SK-N-MC (cell line): ENCODE data around the gene GPC3.

ENCODE experiments used
- DNase-seq: peaks from one replicate; pipeline ENCODE4 v3.0.0-alpha.2; 2011; ENCODE audit warnings: low read depth, low spot score
- H3K27ac ChIP-seq: fragments of 200-600 bp; sonication (generic); 2 replicates; pipeline ENCODE4 v1.5.1; 2016; ENCODE audit warnings: mixed run types
- H3K36me3 ChIP-seq: fragments of 200-600 bp; sonication (generic); 2 replicates; pipeline ENCODE4 v1.6.1; 2017; ENCODE audit warnings: antibody characterized with exemption, low read length, mixed read lengths; ENCODE audit not compliant: insufficient read depth
- H3K4me3 ChIP-seq: fragments of 200-600 bp; sonication (generic); 2 replicates; pipeline ENCODE4 v1.5.1; 2016
- H3K9ac ChIP-seq: fragments of 200-600 bp; sonication (generic); 2 replicates; pipeline ENCODE4 v1.8.0; 2017; ENCODE audit warnings: mixed run types, mixed read lengths; ENCODE audit not compliant: insufficient read length
- H3K9me3 ChIP-seq: fragments of 200-600 bp; sonication (generic); 2 replicates; pipeline ENCODE4 v1.6.1; 2017; ENCODE audit warnings: low read depth, mild to moderate bottlenecking, antibody characterized with exemption, low read length, moderate library complexity, mixed read lengths
- EZH2 ChIP-seq: fragments of 200-600 bp; sonication (generic); IDR thresholded peaks from one replicate; pipeline ENCODE4 v1.6.1; 2017; ENCODE audit warnings: antibody characterized with exemption
- FOXP2 ChIP-seq: optimal IDR thresholded peaks from 2 replicates; pipeline ENCODE3; 2011; ENCODE audit warnings: mild to moderate bottlenecking, moderate library complexity; ENCODE audit not compliant: insufficient read depth; ENCODE audit errors: extremely low read length, control extremely low read depth
- POLR2AphosphoS5 ChIP-seq: IDR thresholded peaks from 2 replicates; pipeline ENCODE4 v1.6.1; 2012; ENCODE audit warnings: mild to moderate bottlenecking, low read depth, low read length, borderline replicate concordance

GPC3 gene

GRCh38 chrX:133715715-133716114 is 269.7 kb downstream of the GPC3 start:
- TF ChIP-seq EZH2 (no peak), POLR2AphosphoS5 (no peak)
- no peak for DNase-seq

DNA sequence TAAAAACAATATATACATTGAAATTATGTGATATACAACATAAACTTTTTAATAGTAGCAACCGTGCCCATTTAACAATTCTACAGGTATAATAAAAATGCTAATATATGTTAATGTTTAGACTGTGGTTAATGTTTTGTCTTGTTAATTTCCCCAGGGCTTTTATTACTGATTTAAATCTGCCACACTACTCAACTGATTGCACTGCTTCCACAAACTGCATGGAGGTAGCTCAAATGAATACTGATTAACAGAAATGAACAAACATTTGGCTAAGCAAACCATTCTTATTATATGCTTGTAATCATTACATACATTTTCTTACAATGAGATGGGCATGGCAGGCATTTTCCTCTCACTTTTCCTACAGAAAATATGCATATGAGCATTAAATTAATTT is 275.9 kb downstream of the GPC3 start:
- H3K9ac ChIP-seq = no peak overlapping the region
- no peak overlapping the region for H3K27ac ChIP-seq
- H3K9me3 ChIP-seq = no peaks in the 10 kb centered on the region
- no peak for DNase-seq
- H3K4me3 ChIP-seq = no peak overlapping the region
- no peak for TF ChIP-seq FOXP2
- TF ChIP-seq EZH2 = no peak
- TF ChIP-seq POLR2AphosphoS5 = no peak
- H3K36me3 ChIP-seq = no peaks in the 10 kb centered on the region

More at GRCh38 chrX:133715715-133716114, 269.7 kb downstream of the GPC3 start:
- no peak overlapping the region for H3K4me3 ChIP-seq
- H3K9me3 ChIP-seq = no peaks in the 10 kb centered on the region
- no peak overlapping the region for H3K9ac ChIP-seq
- H3K36me3 ChIP-seq = no peaks in the 10 kb centered on the region
- H3K27ac ChIP-seq = no peak overlapping the region

- DNase-seq = no peak
- no peak for TF ChIP-seq EZH2
- TF ChIP-seq FOXP2 = no peak
- no peak for TF ChIP-seq POLR2AphosphoS5
- no peaks in the 10 kb centered on the region for H3K9me3 ChIP-seq
- H3K27ac ChIP-seq = no peak overlapping the region
- H3K9ac ChIP-seq = no peak overlapping the region
- H3K4me3 ChIP-seq = no peak overlapping the region
- no peaks in the 10 kb centered on the region for H3K36me3 ChIP-seq
These were observed 278.5 kb downstream of the GPC3 start for GRCh38 chrX:133706890-133707289.

GRCh38 chrX:133702230-133702629 is 283.2 kb downstream of the GPC3 start:
- Histone ChIP-seq H3K9me3 (no peaks in the 10 kb centered on the region), H3K27ac (no peak overlapping the region), H3K36me3 (no peaks in the 10 kb centered on the region), H3K9ac (no peak overlapping the region), H3K4me3 (no peak overlapping the region)
- no peak for TF ChIP-seq FOXP2
- no peak for TF ChIP-seq POLR2AphosphoS5
- TF ChIP-seq EZH2 = no peak
- DNase-seq = no peak

DNA sequence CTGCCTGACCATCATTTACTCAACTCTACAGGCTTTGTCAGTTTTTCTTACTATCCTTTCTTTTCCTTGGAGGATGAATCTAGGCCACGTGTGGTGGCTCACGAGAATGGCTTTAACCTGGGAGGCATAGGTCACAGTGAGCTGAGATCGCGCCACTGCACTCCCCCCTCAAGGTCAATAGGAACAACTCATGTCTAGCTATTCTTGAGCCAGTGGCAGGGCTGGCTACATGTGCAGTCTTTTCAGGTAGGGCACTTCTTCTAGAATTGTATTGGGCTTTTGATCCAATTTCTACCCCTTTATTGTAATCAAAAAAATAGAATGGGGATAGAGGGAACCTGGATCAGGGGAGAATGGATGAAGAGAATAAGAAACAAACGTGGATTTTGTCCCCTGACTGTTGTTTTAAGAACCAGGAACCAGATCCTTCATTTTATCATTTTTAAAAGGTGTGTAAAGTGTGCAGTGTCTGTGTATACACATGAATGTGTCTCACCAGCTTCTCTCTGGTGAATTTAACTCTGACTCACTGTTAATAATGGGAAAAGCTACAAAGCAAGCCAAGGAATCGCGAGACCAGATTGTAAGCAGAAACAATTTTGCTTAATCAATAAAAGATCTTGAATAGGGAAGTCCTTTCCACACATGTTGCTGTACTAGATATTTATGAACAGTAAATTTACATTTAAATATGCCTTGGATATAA is 286.2 kb downstream of the GPC3 start:
- Histone ChIP-seq H3K4me3 (no peak overlapping the region), H3K36me3 (no peaks in the 10 kb centered on the region), H3K9me3 (no peaks in the 10 kb centered on the region), H3K27ac (no peak overlapping the region), H3K9ac (no peak overlapping the region)
- TF ChIP-seq EZH2 (no peak), FOXP2 (no peak), POLR2AphosphoS5 (no peak)
- no peak for DNase-seq

DNA sequence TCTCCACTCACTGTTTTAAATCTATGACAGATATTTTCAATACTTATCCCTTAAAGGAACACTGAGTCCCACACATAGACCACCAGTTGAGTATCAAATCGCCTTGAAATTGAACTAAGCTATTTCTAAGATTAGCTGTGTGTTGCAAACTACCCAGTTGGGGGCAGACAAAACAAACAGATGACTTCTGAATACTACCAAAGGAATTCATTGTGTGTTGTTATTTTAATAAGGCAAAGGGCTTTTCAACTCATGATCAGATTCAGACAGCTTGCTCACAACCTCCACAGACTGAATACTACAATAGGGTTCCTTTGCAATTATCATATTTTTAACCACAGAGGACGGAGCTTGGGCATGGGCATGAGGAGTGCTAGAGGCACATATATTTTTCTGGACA is 287.1 kb downstream of the GPC3 start:
- no peak overlapping the region for H3K27ac ChIP-seq
- TF ChIP-seq FOXP2 (no peak), EZH2 (no peak), POLR2AphosphoS5 (no peak)
- H3K9ac ChIP-seq = no peak overlapping the region
- no peak for DNase-seq
- H3K4me3 ChIP-seq = no peak overlapping the region
- no peaks in the 10 kb centered on the region for H3K9me3 ChIP-seq
- H3K36me3 ChIP-seq = no peaks in the 10 kb centered on the region

DNA sequence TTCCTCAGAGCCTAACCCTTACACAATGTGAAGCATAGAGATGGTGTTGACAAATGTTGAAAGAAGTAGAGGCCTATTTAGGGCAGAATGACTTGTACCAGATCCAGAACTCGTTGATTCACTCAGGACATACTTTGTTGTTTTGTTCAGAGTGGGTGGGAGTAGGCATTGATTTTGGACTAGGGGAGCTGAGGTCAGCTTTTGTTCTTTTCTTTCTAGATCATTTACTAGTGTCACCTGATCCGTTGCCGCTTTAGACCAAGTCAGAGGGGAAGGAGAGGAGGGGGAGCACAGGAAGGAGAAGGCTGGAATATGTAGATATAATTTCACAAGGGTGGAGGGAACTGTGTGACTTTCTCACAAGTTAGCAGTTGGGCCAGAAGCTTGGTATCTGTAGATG is 287.7 kb downstream of the GPC3 start:
- Histone ChIP-seq H3K9me3 (no peaks in the 10 kb centered on the region), H3K27ac (no peak overlapping the region), H3K4me3 (no peak overlapping the region), H3K36me3 (no peaks in the 10 kb centered on the region), H3K9ac (no peak overlapping the region)
- DNase-seq = no peak
- TF ChIP-seq EZH2 (no peak), POLR2AphosphoS5 (no peak), FOXP2 (no peak)

DNA sequence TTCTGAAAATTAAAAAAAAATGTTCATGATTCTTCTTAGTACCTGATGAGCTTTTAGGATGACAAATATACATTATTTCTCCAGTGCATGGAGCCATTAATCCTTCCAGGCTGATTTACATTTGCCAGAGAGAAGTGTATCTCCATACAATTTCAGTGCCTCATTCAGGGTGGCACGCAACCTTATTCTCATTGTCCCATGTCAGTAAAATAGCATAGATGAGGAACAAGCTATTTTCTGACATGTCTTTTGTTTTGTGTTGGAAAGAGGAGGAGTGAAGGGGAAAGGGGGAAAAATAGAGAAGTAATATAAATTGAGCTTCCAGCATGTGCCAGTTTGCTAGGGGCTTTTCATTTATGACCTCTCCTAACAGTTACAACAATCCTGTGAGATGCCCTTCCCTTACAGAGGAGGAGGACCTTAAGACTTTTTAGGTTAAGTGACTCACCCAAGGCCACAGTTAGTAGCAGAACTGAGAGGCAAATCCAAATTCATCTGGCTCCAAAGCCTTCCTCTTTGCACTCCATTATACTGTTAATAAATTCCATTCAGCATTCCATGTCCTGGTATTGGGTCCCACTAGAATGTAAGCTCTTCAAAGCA is 295.3 kb downstream of the GPC3 start:
- Histone ChIP-seq H3K27ac (no peak overlapping the region), H3K36me3 (no peaks in the 10 kb centered on the region), H3K9me3 (no peaks in the 10 kb centered on the region), H3K9ac (no peak overlapping the region), H3K4me3 (no peak overlapping the region)
- TF ChIP-seq EZH2 = no peak
- TF ChIP-seq POLR2AphosphoS5 = no peak
- no peak for TF ChIP-seq FOXP2
- no peak for DNase-seq
